Fibroblast of villous mesenchyme (primary cell): ENCODE data around the gene WDR82. TPM values are rescaled to one million over a fixed set of nuclear protein-coding genes. Genes with fewer than 3 reads are reported as not detected.

Experiments
- DNase-seq: peaks from one replicate; pipeline ENCODE4 v3.0.0-alpha.2; 2010; ENCODE audit warnings: low read depth
- H3K4me3 ChIP-seq: 2 replicates; pipeline ENCODE4 v1.5.1; 2011; ENCODE audit warnings: low read depth, mild to moderate bottlenecking, low read length
- CTCF ChIP-seq: IDR thresholded peaks from 2 replicates; pipeline ENCODE4 v1.5.1; 2012; ENCODE audit warnings: low read depth, mild to moderate bottlenecking, low read length; ENCODE audit not compliant: insufficient read depth
- total RNA-seq: library from RNA; depleted of rRNA; stranded (reverse); fragments of >200 nt; gene quantifications from 2 replicates; pipeline ENCODE4 v1.2.3, GENCODE V29; 2012

Gene WDR82
- total RNA-seq, 1 donor = 68.2 TPM

GRCh38 chr3:52299247-52299878, 20.9 kb upstream of the WDR82 start:
- H3K4me3 ChIP-seq = no peak overlapping the region
- TF ChIP-seq CTCF = no peak
- no peak for DNase-seq

GRCh38 chr3:52298149-52299098, 20.0 kb upstream of the WDR82 start:
- H3K4me3 ChIP-seq = no peak overlapping the region
- DNase-seq = no peak
- no peak for TF ChIP-seq CTCF

- no peak for TF ChIP-seq CTCF
- H3K4me3 ChIP-seq = no peak overlapping the region
- no peak for DNase-seq
These were observed 19.0 kb upstream of the WDR82 start for GRCh38 chr3:52297242-52298148.

- no peak overlapping the region for H3K4me3 ChIP-seq
- DNase-seq = no peak
- no peak for TF ChIP-seq CTCF
These were observed 17.3 kb upstream of the WDR82 start for GRCh38 chr3:52295671-52296208.

GRCh38 chr3:52294320-52295150, 16.1 kb upstream of the WDR82 start:
- no peak for TF ChIP-seq CTCF
- no peak overlapping the region for H3K4me3 ChIP-seq
- no peak for DNase-seq
